SK-N-MC (cell line): ENCODE data around the gene CPLANE1.
A peak's percentile ranks its signal among the peaks of the same experiment; 100 is the strongest.

Source experiments
- DNase-seq: peaks from one replicate; pipeline ENCODE4 v3.0.0-alpha.2; 2011; ENCODE audit warnings: low read depth, low spot score
- H3K27ac ChIP-seq: fragments of 200-600 bp; sonication (generic); 2 replicates; pipeline ENCODE4 v1.5.1; 2016; ENCODE audit warnings: mixed run types
- H3K36me3 ChIP-seq: fragments of 200-600 bp; sonication (generic); 2 replicates; pipeline ENCODE4 v1.6.1; 2017; ENCODE audit warnings: antibody characterized with exemption, low read length, mixed read lengths; ENCODE audit not compliant: insufficient read depth
- H3K4me3 ChIP-seq: fragments of 200-600 bp; sonication (generic); 2 replicates; pipeline ENCODE4 v1.5.1; 2016
- H3K9ac ChIP-seq: fragments of 200-600 bp; sonication (generic); 2 replicates; pipeline ENCODE4 v1.8.0; 2017; ENCODE audit warnings: mixed run types, mixed read lengths; ENCODE audit not compliant: insufficient read length
- H3K9me3 ChIP-seq: fragments of 200-600 bp; sonication (generic); 2 replicates; pipeline ENCODE4 v1.6.1; 2017; ENCODE audit warnings: low read depth, mild to moderate bottlenecking, antibody characterized with exemption, low read length, moderate library complexity, mixed read lengths
- EZH2 ChIP-seq: fragments of 200-600 bp; sonication (generic); IDR thresholded peaks from one replicate; pipeline ENCODE4 v1.6.1; 2017; ENCODE audit warnings: antibody characterized with exemption
- FOXP2 ChIP-seq: optimal IDR thresholded peaks from 2 replicates; pipeline ENCODE3; 2011; ENCODE audit warnings: mild to moderate bottlenecking, moderate library complexity; ENCODE audit not compliant: insufficient read depth; ENCODE audit errors: extremely low read length, control extremely low read depth
- POLR2AphosphoS5 ChIP-seq: IDR thresholded peaks from 2 replicates; pipeline ENCODE4 v1.6.1; 2012; ENCODE audit warnings: mild to moderate bottlenecking, low read depth, low read length, borderline replicate concordance

Gene CPLANE1

GRCh38 chr5:37217976-37218375, 31.2 kb downstream of the CPLANE1 start:
- Histone ChIP-seq H3K9ac (no peak overlapping the region), H3K27ac (no peak overlapping the region), H3K9me3 (no peaks in the 10 kb centered on the region), H3K4me3 (no peak overlapping the region), H3K36me3 (no peaks in the 10 kb centered on the region; the same call in none of the 2 replicates)
- DNase-seq = no peak
- TF ChIP-seq FOXP2 (no peak), EZH2 (no peak), POLR2AphosphoS5 (no peak)

GRCh38 chr5:37214550-37214949, 34.6 kb downstream of the CPLANE1 start:
- TF ChIP-seq EZH2 = no peak
- TF ChIP-seq FOXP2 = no peak
- TF ChIP-seq POLR2AphosphoS5 = no peak
- Histone ChIP-seq H3K9me3 (no peaks in the 10 kb centered on the region), H3K4me3 (peak overlapping the region; percentile 10; the same call in 1 of the 2 replicates), H3K27ac (peak overlapping the region; percentile 87), H3K36me3 (peaks cover 3% of the 10 kb centered on the region), H3K9ac (no peak overlapping the region)
- DNase-seq = peak; percentile 30

GRCh38 chr5:37212096-37212495, 37.1 kb downstream of the CPLANE1 start:
- no peak for DNase-seq
- TF ChIP-seq POLR2AphosphoS5 = no peak
- TF ChIP-seq FOXP2 = no peak
- no peak for TF ChIP-seq EZH2
- Histone ChIP-seq H3K27ac (no peak overlapping the region), H3K9me3 (no peaks in the 10 kb centered on the region), H3K4me3 (no peak overlapping the region), H3K9ac (no peak overlapping the region), H3K36me3 (peaks cover 3% of the 10 kb centered on the region)

GRCh38 chr5:37211661-37212060, 37.5 kb downstream of the CPLANE1 start:
- H3K36me3 ChIP-seq = peaks cover 3% of the 10 kb centered on the region
- no peaks in the 10 kb centered on the region for H3K9me3 ChIP-seq
- H3K27ac ChIP-seq = no peak overlapping the region
- no peak for DNase-seq
- no peak overlapping the region for H3K4me3 ChIP-seq
- TF ChIP-seq POLR2AphosphoS5 (no peak), FOXP2 (no peak), EZH2 (no peak)
- no peak overlapping the region for H3K9ac ChIP-seq

- DNase-seq = no peak
- no peak overlapping the region for H3K9ac ChIP-seq
- H3K4me3 ChIP-seq = no peak overlapping the region
- peaks cover 3% of the 10 kb centered on the region for H3K36me3 ChIP-seq
- no peak overlapping the region for H3K27ac ChIP-seq
- TF ChIP-seq FOXP2 (no peak), EZH2 (no peak), POLR2AphosphoS5 (no peak)
- H3K9me3 ChIP-seq = no peaks in the 10 kb centered on the region
Measured at GRCh38 chr5:37208883-37209797, 40.0 kb downstream of the CPLANE1 start.

- H3K36me3 ChIP-seq = peaks cover 3% of the 10 kb centered on the region
- no peak for DNase-seq
- TF ChIP-seq EZH2 = no peak
- TF ChIP-seq FOXP2 = no peak
- TF ChIP-seq POLR2AphosphoS5 = no peak
- H3K9ac ChIP-seq = no peak overlapping the region
- H3K4me3 ChIP-seq = no peak overlapping the region
- no peaks in the 10 kb centered on the region for H3K9me3 ChIP-seq
- no peak overlapping the region for H3K27ac ChIP-seq
Measured at GRCh38 chr5:37207802-37208201, 41.4 kb downstream of the CPLANE1 start.

- TF ChIP-seq EZH2 (no peak), POLR2AphosphoS5 (no peak), FOXP2 (no peak)
- Histone ChIP-seq H3K36me3 (peaks cover 3% of the 10 kb centered on the region), H3K9ac (no peak overlapping the region), H3K27ac (no peak overlapping the region), H3K4me3 (no peak overlapping the region), H3K9me3 (no peaks in the 10 kb centered on the region)
- no peak for DNase-seq
Measured at GRCh38 chr5:37206736-37207135, 42.4 kb downstream of the CPLANE1 start.

GRCh38 chr5:37198842-37199241, 50.3 kb downstream of the CPLANE1 start:
- no peak overlapping the region for H3K9ac ChIP-seq
- TF ChIP-seq FOXP2 (no peak), EZH2 (no peak)
- no peak overlapping the region for H3K4me3 ChIP-seq
- H3K27ac ChIP-seq = no peak overlapping the region
- H3K36me3 ChIP-seq = peaks cover 16% of the 10 kb centered on the region
- H3K9me3 ChIP-seq = no peaks in the 10 kb centered on the region
- DNase-seq = no peak

- no peak overlapping the region for H3K9ac ChIP-seq
- H3K36me3 ChIP-seq = peaks cover 16% of the 10 kb centered on the region
- no peak for TF ChIP-seq FOXP2
- no peak for TF ChIP-seq EZH2
- no peak for TF ChIP-seq POLR2AphosphoS5
- no peak for DNase-seq
- H3K9me3 ChIP-seq = no peaks in the 10 kb centered on the region
- H3K4me3 ChIP-seq = no peak overlapping the region
- H3K27ac ChIP-seq = no peak overlapping the region
Measured at GRCh38 chr5:37198061-37198460, 51.1 kb downstream of the CPLANE1 start.
